Measurements from ENCODE around the gene OR10D3.
"Not testable (repeated sequence)": the region's sequence is repeated elsewhere in the genome, so short reads cannot be mapped to it uniquely, and the experiment has no call there.

Gene OR10D3, protein sequence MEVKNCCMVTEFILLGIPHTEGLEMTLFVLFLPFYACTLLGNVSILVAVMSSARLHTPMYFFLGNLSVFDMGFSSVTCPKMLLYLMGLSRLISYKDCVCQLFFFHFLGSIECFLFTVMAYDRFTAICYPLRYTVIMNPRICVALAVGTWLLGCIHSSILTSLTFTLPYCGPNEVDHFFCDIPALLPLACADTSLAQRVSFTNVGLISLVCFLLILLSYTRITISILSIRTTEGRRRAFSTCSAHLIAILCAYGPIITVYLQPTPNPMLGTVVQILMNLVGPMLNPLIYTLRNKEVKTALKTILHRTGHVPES

DNA sequence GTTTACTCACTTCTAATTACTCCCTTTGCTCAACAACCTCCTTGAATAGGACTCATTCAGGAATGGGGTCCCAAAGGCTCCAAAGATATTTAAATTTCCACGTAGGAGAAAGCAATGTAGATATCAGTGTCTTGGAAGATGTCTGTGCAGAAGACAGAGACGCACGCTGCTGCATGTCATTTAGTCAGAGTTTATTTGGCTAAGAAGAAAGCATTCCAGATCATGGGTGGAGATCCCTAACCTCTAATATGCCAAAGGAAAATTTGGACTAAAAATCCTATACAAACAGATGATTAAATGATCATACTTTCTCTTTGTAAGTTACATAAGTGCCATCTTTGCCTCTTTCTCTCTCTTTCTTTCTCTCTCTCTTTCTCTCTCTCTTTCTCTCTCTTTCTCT, at the start of gene OR10D3:
TSS of gene OR10D3 (plus strand) at position 278 of the 400 bp plus-strand sequence. CDS start 1,925 bp downstream, outside the sequence.
- DNase-seq (ENCODE audit: low spot score), result no peak

DNA sequence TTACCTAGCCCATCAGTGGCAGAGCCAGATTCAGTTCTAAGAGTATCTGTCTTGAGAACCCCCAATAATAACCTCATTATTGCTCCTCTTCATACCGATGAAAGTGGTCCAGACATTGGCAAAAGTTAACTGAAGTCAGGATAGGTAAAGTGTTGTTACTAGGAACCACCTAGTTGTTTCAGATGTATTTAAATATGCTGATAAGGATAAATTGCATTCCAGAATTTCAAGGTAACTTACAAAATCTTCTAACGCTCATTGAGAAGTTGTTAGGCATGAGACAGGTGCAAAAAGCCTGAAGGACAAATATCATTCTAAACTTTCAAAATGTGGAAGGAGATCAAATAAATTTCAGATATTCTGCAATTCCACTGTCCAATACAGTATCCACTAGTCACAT, 40.1 kb upstream of the OR10D3 start:
- no peak for DNase-seq (ENCODE audit: low spot score)

DNA sequence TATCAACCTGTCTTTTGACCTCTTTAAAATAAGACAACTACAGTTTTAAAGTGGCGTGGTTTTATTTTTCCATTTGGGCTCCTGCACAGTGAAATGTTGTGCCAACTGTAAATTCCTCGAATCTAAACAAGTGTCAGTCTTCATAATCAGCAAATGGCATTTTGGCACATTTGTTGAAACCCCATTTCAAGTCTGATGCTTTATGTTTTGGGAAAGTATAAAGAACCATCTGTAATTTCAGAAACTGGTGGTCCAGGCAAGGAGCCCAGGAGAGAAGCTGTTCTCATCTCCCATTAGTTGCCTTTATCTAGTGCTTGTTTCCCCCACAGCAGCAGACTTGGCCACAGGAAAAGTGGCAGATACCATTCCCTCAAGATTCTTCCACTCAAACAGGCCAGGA, 35.2 kb upstream of the OR10D3 start:
- no peak for DNase-seq (ENCODE audit: low spot score)

DNA sequence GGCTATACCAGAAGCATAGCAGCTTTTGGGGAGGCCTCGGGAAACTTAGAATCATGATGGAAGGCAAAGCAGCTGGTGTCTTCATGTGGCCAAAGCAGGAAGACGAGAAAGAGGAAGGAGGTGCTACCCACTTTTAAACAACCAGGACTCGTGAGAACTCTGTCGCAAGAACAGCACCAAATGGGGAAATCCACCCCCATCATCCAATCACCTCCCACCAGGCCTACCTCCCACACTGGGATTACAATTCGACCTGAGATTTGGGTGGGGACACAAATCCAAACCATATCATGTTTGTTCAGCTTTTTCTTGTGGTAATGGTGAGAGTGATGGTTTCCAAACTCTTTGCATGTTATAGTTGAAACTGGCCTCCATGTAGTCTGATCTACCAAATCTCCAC, 32.5 kb upstream of the OR10D3 start:
- DNase-seq (ENCODE audit: low spot score), result no peak

DNA sequence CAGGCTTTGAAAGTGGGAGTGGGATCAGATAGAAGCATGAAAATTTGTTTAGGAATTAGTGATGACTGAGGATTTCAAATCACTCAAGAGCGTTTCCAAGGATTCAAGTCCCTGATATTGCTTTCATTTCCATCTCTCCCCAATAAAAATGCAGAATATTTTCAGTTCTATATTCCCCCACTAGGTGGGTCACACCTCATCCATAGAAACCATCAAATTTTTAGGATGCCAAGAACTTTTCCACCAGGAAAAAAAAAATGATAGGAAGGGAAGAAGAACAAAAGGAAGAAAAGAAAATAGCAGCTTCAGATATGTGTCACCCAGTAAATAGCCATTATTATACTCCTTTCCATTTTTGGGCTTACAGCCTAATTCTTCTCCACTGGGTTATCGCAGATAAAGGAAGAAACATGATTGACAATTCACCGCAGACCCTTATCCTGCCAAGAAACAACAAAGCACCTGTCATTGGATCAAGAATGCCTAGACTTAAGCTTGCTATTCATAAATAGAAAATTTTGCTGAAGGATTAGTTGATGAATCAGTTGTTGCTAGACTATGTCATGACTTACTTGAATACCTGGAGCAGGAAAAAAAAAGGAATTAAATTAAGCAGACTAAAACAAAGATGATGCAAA, 30.3 kb upstream of the OR10D3 start:
- no peak for DNase-seq (ENCODE audit: low spot score)

DNA sequence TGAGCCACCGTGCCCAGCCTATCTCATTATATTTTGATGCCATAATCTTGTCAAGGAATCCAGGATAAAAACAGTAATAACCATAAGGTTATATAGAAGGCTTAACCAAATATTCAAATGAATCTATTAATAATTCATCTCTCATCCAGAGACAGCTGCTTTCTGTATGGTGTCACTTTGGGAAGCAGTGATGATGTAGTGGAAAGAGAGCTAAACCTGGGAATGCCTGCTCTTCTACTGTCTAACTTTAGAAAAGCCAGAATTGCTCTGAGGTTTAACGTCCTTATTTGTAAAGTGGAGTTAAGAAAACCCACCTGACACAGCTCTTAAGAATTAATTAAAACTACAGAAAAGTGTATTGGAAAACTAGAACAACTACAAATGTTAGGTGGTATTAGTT, 29.3 kb upstream of the OR10D3 start:
- no peak for DNase-seq (ENCODE audit: low spot score)

DNA sequence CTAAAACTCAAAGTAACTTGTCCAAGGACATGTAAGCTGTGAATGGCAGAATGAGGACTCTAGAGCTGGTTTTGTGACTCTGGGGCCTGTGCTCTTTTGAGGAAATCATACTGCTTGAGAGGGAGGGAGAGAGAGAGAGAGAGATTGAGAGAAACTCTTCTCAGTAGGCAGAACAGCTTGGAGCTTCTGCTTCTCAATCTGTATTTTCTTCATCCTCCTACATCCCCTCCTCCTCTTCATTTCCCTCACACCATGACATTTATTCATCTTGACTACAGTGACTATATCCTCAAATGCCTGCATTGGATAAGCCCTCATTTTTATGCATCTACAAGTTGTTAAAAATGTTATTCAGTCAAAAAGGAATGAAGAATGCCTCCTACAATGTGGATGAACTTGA, 23.7 kb upstream of the OR10D3 start:
- no peak for DNase-seq (ENCODE audit: low spot score)

DNA sequence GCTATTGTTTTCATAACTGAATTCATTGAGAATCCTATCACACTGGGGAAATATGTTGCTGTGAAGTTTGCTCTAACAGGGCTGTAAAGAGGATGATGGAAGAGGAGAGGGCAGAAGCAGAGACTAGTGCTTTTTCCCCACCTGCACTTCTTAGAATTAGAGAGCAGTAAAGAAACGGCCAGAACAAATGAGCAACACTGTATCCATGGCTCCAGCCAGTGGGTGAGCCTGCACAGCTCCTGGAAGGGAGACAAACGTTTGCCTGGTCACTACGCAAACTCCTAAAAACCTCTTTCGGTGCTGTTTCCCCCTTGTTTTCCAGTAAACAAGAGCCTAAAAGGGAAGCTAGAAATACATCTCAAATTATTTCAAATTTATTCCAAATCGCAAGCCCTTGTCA, 22.2 kb upstream of the OR10D3 start:
- DNase-seq (ENCODE audit: low spot score), result no peak

DNA sequence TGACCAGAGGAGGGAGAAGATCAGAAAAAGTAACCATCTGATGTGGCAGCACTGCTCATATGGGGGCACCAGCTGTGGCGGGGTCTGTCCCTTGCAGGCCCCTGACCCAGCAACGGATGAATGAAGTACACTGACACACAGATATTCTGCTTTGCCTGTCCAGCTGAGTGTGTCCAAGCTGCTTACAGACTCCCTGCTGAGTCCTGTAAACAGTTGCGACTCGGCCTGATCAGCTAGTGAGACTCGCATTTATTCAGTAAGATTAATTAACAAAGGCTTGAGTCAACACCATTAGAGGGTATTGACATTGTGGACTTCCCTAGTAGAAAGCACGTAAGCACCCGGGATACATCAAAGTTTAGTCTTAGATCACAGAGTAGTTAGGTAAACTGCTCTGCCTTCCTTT, 15.3 kb upstream of the OR10D3 start:
- DNase-seq (ENCODE audit: low spot score), result no peak

DNA sequence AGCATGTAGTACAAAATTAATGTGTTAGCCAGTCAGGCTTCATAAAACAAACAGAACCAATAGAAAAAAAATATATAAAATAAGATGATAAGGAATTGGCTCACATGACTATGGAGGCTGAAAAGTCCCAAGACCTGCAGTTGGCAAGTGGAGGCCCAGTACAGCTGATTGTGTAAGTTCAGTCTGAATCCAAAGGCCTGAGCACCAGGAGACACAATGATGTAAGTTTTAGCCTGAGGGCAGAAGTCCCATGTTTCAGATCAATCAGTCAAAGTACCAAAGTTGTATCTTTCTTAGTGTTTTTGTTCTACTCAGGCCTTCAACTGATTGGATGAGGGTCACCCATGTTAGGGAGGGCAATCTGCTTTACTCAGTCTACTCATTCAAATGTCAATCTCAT, 14.3 kb upstream of the OR10D3 start:
- DNase-seq (ENCODE audit: low spot score), result no peak

DNA sequence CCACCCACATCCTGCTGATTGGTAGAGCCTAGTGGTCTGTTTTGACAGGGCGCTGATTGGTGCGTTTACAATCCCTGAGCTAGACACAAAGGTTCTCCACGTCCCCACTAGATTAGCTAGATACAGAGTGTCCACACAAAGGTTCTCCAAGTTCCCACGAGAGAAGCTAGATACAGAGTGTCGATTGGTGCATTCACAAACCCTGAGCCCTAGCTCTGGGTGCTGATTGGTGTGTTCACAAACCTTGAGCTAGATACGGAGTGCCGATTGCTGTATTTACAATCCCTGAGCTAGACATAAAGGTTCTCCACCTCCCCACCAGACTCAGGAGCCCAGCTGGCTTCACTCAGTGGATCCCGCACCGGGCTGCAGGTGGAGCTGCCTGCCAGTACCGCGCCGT, 12.8 kb upstream of the OR10D3 start:
- DNase-seq (ENCODE audit: low spot score), result not testable (repeated sequence)

DNA sequence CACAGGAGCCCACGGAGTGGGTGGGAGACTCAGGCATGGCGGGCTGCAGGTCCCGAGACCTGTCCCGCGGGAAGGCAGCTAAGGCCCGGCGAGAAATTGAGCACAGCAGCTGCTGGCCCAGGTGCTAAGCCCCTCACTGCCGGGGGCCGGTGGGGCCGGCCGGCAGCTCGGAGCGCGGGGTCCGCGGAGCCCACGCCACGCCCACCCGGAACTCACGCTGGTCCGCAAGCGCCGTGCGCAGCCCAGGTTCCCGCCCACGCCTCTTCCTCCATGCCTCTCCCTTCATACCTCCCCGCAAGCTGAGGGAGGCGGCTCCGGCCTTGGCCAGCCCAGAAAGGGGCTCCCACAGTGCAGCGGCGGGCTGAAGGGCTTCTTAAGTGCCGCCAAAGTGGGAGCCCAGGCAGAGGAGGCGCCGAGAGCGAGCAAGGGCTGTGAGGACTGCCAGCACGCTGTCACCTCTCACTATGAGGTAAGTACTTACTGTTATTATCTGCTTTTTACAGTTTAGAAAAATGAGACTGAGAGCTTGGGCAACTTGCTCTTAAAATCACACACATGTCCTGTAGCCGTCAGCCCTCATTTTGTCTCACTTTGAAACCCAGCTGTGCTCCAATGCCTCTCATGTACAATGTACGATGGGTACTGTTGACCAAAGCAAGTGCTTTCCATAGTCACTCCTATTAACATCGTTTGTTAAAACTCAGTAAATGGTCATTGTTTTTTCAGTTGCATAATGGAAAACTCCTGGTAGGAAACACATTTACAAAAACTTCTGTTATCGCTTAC, 12.2 kb upstream of the OR10D3 start:
- no peak for DNase-seq (ENCODE audit: low spot score)

DNA sequence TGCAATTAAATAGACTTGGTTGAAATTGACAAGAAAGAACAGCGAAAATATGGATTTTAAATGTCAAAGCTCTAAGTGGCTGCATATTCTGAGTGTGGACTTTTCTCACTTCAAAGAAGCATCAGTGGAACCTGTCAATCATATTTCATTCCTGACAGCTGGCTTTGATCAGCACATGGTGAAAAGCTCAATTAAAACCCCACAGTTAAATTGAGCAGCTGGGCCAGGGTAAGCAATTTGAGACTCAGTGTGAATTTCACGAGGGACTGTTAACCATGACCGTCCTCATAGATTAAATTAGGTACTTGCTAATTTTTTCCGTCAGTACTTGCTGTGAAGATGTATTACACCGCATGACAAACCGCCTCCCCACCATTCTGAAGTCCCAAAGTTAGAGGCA, 11.0 kb upstream of the OR10D3 start:
- DNase-seq (ENCODE audit: low spot score), result no peak

DNA sequence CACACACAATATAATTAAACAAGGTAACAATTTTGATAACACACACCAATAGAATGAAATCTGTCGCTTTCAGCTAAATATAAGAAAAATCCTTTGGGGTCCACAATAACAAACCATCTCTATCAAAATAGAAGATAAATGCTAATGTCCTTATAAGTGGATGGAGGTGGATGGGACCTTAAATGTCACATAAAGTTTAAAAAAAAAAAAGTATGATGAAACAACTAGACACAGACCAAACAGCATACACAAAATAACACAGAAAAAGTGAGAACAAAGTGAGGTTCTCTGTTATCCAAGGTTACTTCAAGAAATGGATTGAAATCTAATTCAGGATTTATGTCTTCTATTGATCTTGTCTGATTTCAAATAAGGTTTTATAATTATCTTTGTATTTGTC, 10.5 kb upstream of the OR10D3 start:
- DNase-seq (ENCODE audit: low spot score), result no peak

DNA sequence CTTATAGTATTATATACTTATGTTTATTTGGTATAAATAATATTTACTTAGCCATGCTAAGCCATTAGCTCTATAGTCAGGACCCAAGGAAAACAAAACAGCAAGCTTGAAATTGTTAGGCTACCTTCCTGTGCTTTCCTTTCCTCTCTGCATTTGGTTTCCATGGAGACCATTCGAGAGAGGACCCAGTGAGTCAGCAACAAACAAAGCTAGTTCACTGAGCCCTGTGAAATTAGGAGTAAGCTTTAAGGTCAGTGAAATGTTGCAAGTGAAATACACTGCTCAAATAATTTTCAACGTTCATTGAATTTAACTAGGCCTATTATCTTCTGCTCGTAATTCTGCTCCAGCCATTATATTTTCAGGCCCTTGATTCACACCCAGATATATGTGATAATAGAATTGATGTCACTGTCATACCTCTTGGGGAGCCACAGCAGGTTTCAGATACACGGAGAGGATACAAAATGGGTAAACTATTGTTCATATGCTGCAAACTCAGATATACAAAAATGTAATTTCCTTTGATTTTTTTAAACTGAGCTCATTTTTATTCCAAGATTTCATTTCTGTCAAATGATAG, 9.1 kb upstream of the OR10D3 start:
- peak; percentile 5 for DNase-seq (ENCODE audit: low spot score)

DNA sequence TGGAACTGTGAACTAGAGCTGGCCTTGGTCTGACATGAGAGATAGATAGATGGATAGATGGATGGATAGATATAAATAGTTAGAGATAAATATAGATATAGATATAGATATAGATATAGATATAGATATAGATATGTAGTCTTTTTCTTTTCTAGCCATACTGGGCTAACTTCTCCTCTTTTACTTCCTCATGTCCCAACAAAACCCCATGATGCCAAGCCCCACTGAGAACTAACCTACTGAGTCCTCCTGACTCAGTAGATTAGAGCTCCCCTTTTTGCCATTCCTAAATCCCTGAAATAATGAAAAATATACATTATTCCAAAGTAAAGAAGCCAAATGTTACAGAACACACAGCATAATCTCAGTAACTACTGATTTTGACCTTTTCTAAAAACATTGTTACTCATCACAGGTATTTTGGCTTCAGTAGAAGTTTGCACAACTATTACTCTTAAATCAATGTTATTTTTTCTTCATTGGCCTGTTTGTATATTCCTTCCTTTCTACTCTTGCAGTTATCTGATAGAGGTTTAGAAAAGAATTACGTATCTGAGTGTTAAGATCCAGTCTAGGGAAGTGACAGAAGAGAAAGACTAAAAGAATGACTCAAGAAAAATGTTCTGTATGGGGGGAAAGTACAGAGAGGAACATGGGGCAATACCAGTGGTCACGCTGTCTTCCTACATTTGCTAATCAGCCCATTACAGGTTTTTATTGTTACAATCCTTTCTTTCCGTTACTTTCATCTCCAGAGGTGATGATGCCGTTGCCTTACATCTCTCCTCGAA, 6.0 kb upstream of the OR10D3 start:
- no peak for DNase-seq (ENCODE audit: low spot score)

DNA sequence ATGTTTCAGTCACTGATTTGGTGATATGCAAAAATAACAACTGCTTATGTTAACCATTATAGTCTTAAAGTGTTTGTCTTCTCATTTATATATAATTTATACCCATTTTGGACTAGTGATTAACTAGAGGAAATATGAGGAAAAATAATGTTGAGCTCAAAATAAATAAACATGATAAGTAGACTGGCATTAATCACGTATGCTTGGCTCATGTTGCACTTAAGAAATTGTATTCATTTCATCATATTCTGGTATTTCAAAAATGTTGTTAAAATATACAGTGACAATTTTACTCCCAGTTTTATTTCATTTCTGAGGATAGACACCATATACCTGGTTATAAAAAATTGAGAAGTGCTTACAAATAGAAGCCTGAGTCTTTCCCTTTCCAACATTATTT, 3.8 kb upstream of the OR10D3 start:
- no peak for DNase-seq (ENCODE audit: low spot score)

DNA sequence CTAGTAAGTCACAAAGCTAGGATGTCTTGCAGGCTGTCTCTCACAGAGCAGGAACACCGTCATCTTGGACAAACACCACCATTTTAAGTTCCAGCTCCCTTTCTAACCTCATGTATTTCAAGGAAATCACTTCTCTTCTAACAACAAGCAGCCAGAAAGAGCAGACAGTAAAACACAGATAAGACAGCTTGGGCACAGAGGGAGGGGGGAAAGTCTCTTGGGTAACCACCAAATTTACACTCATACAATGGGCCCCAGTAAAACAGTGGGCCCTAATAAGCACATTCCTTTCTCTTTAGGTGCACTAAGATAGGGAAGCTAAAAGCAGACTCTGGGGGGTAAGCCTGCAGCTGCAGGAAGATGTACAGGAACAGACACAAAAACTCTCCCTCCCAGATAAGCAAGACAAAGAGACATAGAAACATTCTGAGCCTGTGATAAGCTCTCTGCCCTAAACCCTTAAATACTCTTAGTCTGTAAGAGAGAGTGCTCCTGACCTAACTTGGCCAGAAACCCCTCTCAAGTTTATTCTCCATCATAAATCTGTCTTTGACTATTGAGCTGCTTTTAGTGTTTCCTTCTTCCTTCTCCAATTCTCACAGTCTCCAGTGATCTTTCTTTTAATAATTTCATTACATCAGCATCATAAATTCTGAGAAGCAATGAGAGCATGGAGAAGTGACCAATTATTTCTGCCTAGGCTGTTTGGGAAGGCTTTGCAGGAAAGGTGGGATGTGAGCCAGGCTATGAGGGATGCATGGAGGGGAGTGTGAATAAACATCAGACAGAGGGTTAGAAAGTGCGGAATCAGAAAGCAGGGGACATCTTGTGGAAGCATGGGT, 7.4 kb downstream of the OR10D3 start:
- no peak for DNase-seq (ENCODE audit: low spot score)

DNA sequence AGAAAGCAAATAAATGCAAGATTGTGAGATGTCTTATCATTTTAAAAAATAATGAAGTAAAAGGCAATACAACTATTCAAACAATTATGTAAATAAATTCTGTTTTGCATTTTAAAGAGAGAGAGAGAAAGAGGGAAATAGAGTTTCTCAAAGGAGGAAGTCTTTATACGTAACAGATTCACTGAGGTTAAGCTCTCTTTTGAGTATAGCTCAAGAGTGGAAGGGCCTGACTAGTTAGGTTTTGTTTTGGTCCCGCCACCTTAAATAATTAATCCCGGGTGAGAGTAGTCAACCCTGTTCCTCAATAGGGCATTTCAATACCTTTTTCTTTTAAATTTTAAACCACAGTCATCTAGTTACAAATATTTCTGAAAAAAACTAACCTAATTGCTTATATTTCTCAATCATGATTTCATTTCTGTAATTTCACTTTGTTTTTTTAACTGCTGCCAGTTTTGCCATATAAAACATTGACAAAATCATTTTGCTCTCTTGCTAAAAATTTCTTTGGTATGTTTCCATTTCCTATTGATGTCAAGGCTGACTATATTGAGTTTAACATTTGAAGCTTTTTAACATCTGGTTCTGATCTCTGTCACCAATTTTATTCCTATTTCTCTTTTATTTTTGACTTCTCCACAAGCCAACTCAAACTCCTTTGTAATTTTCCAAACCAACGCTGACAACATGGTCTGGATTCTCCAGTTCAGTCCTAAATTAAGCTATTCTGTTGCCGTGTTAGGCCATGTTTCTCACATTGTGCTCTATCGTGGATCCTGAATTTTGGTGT, 10.3 kb downstream of the OR10D3 start:
- no peak for DNase-seq (ENCODE audit: low spot score)
